H9 (cell line): ENCODE measurements around the gene TSPAN18. TPM values are rescaled to one million over a fixed set of nuclear protein-coding genes. Genes with fewer than 3 reads are reported as not detected.

Experiments used
- DNase-seq: peaks from one replicate; pipeline ENCODE4 v3.0.0-alpha.2; 2017
- H2AFZ ChIP-seq: one replicate; pipeline ENCODE4 v1.6.1; 2013; ENCODE audit warnings: mild to moderate bottlenecking, low read length, control low read depth, moderate library complexity
- H2AK5ac ChIP-seq: 2 replicates; pipeline ENCODE4 v1.6.1; 2013; ENCODE audit warnings: low read length, control low read depth, mixed read lengths; ENCODE audit not compliant: insufficient read length
- H2BK120ac ChIP-seq: one replicate; pipeline ENCODE4 v1.6.1; 2013; ENCODE audit warnings: low read depth, mild to moderate bottlenecking, low read length, control low read depth, inconsistent platforms; ENCODE audit not compliant: poor library complexity, severe bottlenecking
- H2BK12ac ChIP-seq: 2 replicates; pipeline ENCODE4 v1.6.1; 2013; ENCODE audit warnings: low read length, control low read depth, mixed read lengths, low read depth; ENCODE audit not compliant: insufficient read length
- H2BK15ac ChIP-seq: 2 replicates; pipeline ENCODE4 v1.6.1; 2013; ENCODE audit warnings: low read depth, low read length, control low read depth
- H2BK20ac ChIP-seq: one replicate; pipeline ENCODE4 v1.6.1; 2013; ENCODE audit warnings: low read depth, mild to moderate bottlenecking, low read length, control low read depth, inconsistent platforms; ENCODE audit not compliant: poor library complexity, severe bottlenecking
- H2BK5ac ChIP-seq: 2 replicates; pipeline ENCODE4 v1.6.1; 2013; ENCODE audit warnings: low read length, control low read depth, mixed read lengths; ENCODE audit not compliant: insufficient read length
- H3K14ac ChIP-seq: 2 replicates; pipeline ENCODE4 v1.6.1; 2013; ENCODE audit warnings: low read length, control low read depth; ENCODE audit not compliant: insufficient read depth
- H3K18ac ChIP-seq: 2 replicates; pipeline ENCODE4 v1.6.1; 2013; ENCODE audit warnings: low read depth, mild to moderate bottlenecking, mixed read lengths, low read length, control low read depth; ENCODE audit not compliant: insufficient read length
- H3K23ac ChIP-seq: 2 replicates; pipeline ENCODE4 v1.6.1; 2013; ENCODE audit warnings: low read length, control low read depth, mixed read lengths, low read depth; ENCODE audit not compliant: insufficient read length
- H3K23me2 ChIP-seq: 2 replicates; pipeline ENCODE4 v1.6.1; 2013; ENCODE audit warnings: low read depth, mild to moderate bottlenecking, mixed read lengths, low read length, control low read depth; ENCODE audit not compliant: insufficient read length, poor library complexity, severe bottlenecking
- H3K27ac ChIP-seq: 2 replicates; pipeline ENCODE4 v1.5.1; 2013; ENCODE audit warnings: low read length, control low read depth, mixed read lengths, low read depth; ENCODE audit not compliant: insufficient read length
- H3K27me3 ChIP-seq: 2 replicates; pipeline ENCODE4 v1.6.1; 2013; ENCODE audit warnings: low read length, control low read depth, inconsistent platforms; ENCODE audit not compliant: insufficient read depth
- H3K4ac ChIP-seq: 2 replicates; pipeline ENCODE4 v1.6.1; 2013; ENCODE audit warnings: low read depth, mild to moderate bottlenecking, control low read depth, inconsistent platforms, low read length, moderate library complexity
- H3K4me1 ChIP-seq: 2 replicates; pipeline ENCODE4 v1.6.1; 2013; ENCODE audit warnings: low read length, control low read depth, inconsistent platforms; ENCODE audit not compliant: insufficient read depth
- H3K4me2 ChIP-seq: 2 replicates; pipeline ENCODE4 v1.6.1; 2013; ENCODE audit warnings: low read length, control low read depth, mixed read lengths; ENCODE audit not compliant: insufficient read length, insufficient read depth
- H3K56ac ChIP-seq: 2 replicates; pipeline ENCODE4 v1.6.1; 2013; ENCODE audit warnings: low read depth, mild to moderate bottlenecking, mixed read lengths, low read length, control low read depth; ENCODE audit not compliant: insufficient read length
- H3K79me1 ChIP-seq: 2 replicates; pipeline ENCODE4 v1.6.1; 2013; ENCODE audit warnings: low read depth, mild to moderate bottlenecking, moderate library complexity, low read length, control low read depth, inconsistent platforms; ENCODE audit not compliant: insufficient read depth, poor library complexity, severe bottlenecking
- H3K79me2 ChIP-seq: 2 replicates; pipeline ENCODE4 v1.6.1; 2013; ENCODE audit warnings: low read length, control low read depth, inconsistent platforms; ENCODE audit not compliant: insufficient read depth
- H3K9ac ChIP-seq: 2 replicates; pipeline ENCODE4 v1.6.1; 2013; ENCODE audit warnings: low read length, control low read depth, mixed read lengths; ENCODE audit not compliant: insufficient read length; ENCODE audit errors: extremely low read depth
- H3K9me3 ChIP-seq: one replicate; pipeline ENCODE4 v1.6.1; 2013; ENCODE audit warnings: low read depth, low read length, inconsistent platforms; ENCODE audit not compliant: control insufficient read depth
- H3T11ph ChIP-seq: one replicate; pipeline ENCODE4 v1.6.1; 2013; ENCODE audit warnings: mild to moderate bottlenecking, low read length, control low read depth, inconsistent platforms
- H4K20me1 ChIP-seq: one replicate; pipeline ENCODE4 v1.6.1; 2013; ENCODE audit not compliant: control insufficient read depth, insufficient read length, insufficient read depth
- H4K5ac ChIP-seq: 2 replicates; pipeline ENCODE4 v1.6.1; 2013; ENCODE audit warnings: low read depth, mild to moderate bottlenecking, mixed read lengths, low read length, control low read depth; ENCODE audit not compliant: insufficient read length
- H4K8ac ChIP-seq: replicated peaks from 2 replicates; pipeline ENCODE4 v1.6.1; 2013; ENCODE audit warnings: low read length, control low read depth, mixed read lengths, low read depth; ENCODE audit not compliant: insufficient read length
- H4K91ac ChIP-seq: 2 replicates; pipeline ENCODE4 v1.6.1; 2013; ENCODE audit warnings: low read depth, mild to moderate bottlenecking, moderate library complexity, mixed read lengths, low read length, control low read depth; ENCODE audit not compliant: insufficient read length
- H3K27ac Mint-ChIP-seq, 3 experiments: 2 replicates in 2 of 3; 3 replicates in 1 of 3; pipeline ENCODE4 v1.8.0; 2020 to 2021; ENCODE audit warnings: mixed read lengths in 3 of 3, mild to moderate bottlenecking in 1 of 3, moderate library complexity in 1 of 3
- H3K27me3 Mint-ChIP-seq: 2 replicates; pipeline ENCODE4 v1.8.0; 2021; ENCODE audit warnings: low read depth, mild to moderate bottlenecking, moderate library complexity, mixed read lengths
- H3K36me3 Mint-ChIP-seq, 3 experiments: 2 replicates in 2 of 3; 3 replicates in 1 of 3; pipeline ENCODE4 v1.8.0; 2020 to 2021; ENCODE audit warnings: low read depth in 3 of 3, mixed read lengths in 3 of 3; ENCODE audit not compliant: insufficient read depth in 1 of 3
- H3K4me1 Mint-ChIP-seq, 2 experiments: 2 replicates each; pipeline ENCODE4 v1.8.0; 2020; ENCODE audit warnings: mixed read lengths in 2 of 2
- H3K4me3 Mint-ChIP-seq, 2 experiments: 2 replicates in 1 of 2; 3 replicates in 1 of 2; pipeline ENCODE4 v1.8.0; 2020 to 2021; ENCODE audit warnings: mild to moderate bottlenecking in 2 of 2, mixed read lengths in 2 of 2, moderate library complexity in 1 of 2
- H3K9me3 Mint-ChIP-seq, 2 experiments: 2 replicates in 1 of 2; 3 replicates in 1 of 2; pipeline ENCODE4 v1.8.0; 2020; ENCODE audit warnings: mild to moderate bottlenecking in 2 of 2, mixed read lengths in 2 of 2, moderate library complexity in 1 of 2
- WGBS: extraction: QIAGEN DNeasy Blood & Tissue Kit; methylation state at CpG from one replicate; pipeline ENCODE4 v1.1.7; 2013; ENCODE audit warnings: missing lambda C conversion rate, low lambda C conversion rate, mixed read lengths; ENCODE audit not compliant: insufficient read length; ENCODE audit errors: extremely low coverage; 5-methylcytosine and 5-hydroxymethylcytosine counted together
- total RNA-seq: library from RNA; stranded (reverse); gene quantifications from 2 replicates; pipeline ENCODE4 v1.2.1, GENCODE V29; 2021
- TF ChIP-seq, protein P1 (sequence below): fragments of 200-600 bp; sonication (generic); conservative IDR thresholded peaks from 3 replicates; pipeline ENCODE4 v1.8.0; 2021; ENCODE audit warnings: antibody characterized with exemption, mild to moderate bottlenecking

TSPAN18 gene
- total RNA-seq, 1 experiment from 2014 or later = 25.3 TPM

DNA sequence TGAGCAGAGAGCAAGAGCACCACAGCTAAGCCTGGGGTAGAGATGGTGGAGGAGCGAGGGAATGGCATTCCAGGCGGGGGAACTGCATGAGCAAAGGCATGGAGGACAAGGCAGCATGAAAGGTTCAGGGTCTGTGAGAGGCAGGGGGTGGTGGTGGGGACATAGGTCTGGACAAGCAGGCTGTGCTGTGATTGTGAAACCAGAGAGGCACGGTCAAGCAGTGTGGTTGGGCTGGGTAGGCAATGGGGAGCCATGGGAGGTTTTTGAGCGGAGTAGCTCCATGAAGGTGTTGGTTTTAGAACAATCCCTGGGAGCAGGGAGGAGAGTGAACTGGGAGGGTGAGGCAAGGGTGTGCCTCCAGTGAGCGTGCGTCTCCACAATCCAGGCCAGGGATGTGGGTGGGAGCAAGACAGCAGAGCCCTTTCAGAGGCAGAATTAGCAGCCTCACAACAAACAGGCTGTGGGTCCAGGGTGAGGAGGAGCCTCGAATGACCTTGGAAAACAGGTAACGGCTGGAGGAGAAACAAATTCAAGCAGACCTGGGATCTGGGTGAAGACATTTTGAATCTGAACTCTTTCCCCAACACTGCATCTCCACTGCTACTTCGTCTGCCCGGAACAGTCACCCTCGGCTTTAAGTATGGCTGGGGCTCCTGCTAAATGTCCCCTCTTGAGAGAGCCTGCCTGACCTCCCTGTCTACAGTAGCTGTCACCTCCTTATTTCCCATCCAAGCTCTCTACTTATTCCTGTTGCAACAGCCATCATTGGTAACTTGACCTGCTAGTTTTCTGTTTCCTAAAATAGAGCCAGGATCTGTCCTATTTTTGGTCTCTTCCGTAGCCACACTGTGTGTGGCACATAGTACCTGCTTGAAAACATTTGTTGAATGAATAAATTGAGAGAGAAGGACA is 27.0 kb upstream of the TSPAN18 start:
- no peak overlapping the region for H3K4me2 ChIP-seq
- no peak overlapping the region for H3T11ph ChIP-seq
- no peak overlapping the region for H2AK5ac ChIP-seq
- H3K18ac ChIP-seq = no peak overlapping the region
- H2AFZ ChIP-seq = no peak overlapping the region
- no peak overlapping the region for H2BK20ac ChIP-seq
- no peak for DNase-seq
- no peaks in the 10 kb centered on the region for H3K9me3 ChIP-seq
- H3K4me3 Mint-ChIP-seq = 0 out of 5 replicates have a peak overlapping the region, but pooled peaks of 1 of the 2 experiments have one; percentile 25
- H2BK15ac ChIP-seq = no peak overlapping the region
- no peaks in the 10 kb centered on the region for H3K79me1 ChIP-seq
- H3K4me1 ChIP-seq = 0 out of 2 replicates have a peak, but pooled peaks cover 4% of the 10 kb centered on the region
- H3K23ac ChIP-seq = no peak overlapping the region
- peak overlapping the region in 1 of 3 experiments; percentile 51; a peak in 1 of 7 replicates for H3K27ac Mint-ChIP-seq
- peaks cover 6 to 16% of the 10 kb centered on the region in 2 experiments; a peak in 3 of 4 replicates for H3K4me1 Mint-ChIP-seq
- no peak overlapping the region for H2BK120ac ChIP-seq
- H2BK12ac ChIP-seq = no peak overlapping the region
- no CpG with 5 or more reads among the region's 12 CpGs for WGBS
- H3K14ac ChIP-seq = no peak overlapping the region
- no peak overlapping the region for H3K56ac ChIP-seq
- no peak overlapping the region for H4K8ac ChIP-seq
- no peaks in the 10 kb centered on the region for H3K27me3 ChIP-seq
- H3K27ac ChIP-seq = no peak overlapping the region
- TF ChIP-seq, protein P1, sequence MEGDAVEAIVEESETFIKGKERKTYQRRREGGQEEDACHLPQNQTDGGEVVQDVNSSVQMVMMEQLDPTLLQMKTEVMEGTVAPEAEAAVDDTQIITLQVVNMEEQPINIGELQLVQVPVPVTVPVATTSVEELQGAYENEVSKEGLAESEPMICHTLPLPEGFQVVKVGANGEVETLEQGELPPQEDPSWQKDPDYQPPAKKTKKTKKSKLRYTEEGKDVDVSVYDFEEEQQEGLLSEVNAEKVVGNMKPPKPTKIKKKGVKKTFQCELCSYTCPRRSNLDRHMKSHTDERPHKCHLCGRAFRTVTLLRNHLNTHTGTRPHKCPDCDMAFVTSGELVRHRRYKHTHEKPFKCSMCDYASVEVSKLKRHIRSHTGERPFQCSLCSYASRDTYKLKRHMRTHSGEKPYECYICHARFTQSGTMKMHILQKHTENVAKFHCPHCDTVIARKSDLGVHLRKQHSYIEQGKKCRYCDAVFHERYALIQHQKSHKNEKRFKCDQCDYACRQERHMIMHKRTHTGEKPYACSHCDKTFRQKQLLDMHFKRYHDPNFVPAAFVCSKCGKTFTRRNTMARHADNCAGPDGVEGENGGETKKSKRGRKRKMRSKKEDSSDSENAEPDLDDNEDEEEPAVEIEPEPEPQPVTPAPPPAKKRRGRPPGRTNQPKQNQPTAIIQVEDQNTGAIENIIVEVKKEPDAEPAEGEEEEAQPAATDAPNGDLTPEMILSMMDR = no peak
- H3K4ac ChIP-seq = no peak overlapping the region
- H4K91ac ChIP-seq = no peak overlapping the region
- H3K79me2 ChIP-seq = no peaks in the 10 kb centered on the region
- no peak overlapping the region for H3K9ac ChIP-seq
- no peaks in the 10 kb centered on the region for H3K23me2 ChIP-seq
- peaks cover 5 to 6% of the 10 kb centered on the region in 2 experiments for H3K9me3 Mint-ChIP-seq
- H3K27me3 Mint-ChIP-seq = peaks cover 6% of the 10 kb centered on the region
- no peak overlapping the region for H2BK5ac ChIP-seq
- H4K5ac ChIP-seq = no peak overlapping the region
- H3K36me3 Mint-ChIP-seq = peaks cover 2 to 4% (median 2%) of the 10 kb centered on the region in 3 experiments; a peak in 3 of 7 replicates
- no peaks in the 10 kb centered on the region for H4K20me1 ChIP-seq
